Epithelial cell of esophagus (primary cell): Measurements from ENCODE around the gene FARP2.
A peak's percentile ranks its signal among the peaks of the same experiment; 100 is the strongest.

Experiments used
- DNase-seq: peaks from one replicate; pipeline ENCODE4 v3.0.0; 2010; ENCODE audit warnings: low read depth
- H3K4me3 ChIP-seq: 2 replicates; pipeline ENCODE4 v1.5.1; 2011; ENCODE audit warnings: mild to moderate bottlenecking, low read length, control low read depth
- TF ChIP-seq, protein P1 (sequence below): IDR thresholded peaks from 2 replicates; pipeline ENCODE4 v1.5.1; 2011; ENCODE audit warnings: low read depth, mild to moderate bottlenecking, low read length, control low read depth, inconsistent platforms; ENCODE audit not compliant: insufficient read depth; ENCODE audit errors: missing control alignments

Gene FARP2

DNA sequence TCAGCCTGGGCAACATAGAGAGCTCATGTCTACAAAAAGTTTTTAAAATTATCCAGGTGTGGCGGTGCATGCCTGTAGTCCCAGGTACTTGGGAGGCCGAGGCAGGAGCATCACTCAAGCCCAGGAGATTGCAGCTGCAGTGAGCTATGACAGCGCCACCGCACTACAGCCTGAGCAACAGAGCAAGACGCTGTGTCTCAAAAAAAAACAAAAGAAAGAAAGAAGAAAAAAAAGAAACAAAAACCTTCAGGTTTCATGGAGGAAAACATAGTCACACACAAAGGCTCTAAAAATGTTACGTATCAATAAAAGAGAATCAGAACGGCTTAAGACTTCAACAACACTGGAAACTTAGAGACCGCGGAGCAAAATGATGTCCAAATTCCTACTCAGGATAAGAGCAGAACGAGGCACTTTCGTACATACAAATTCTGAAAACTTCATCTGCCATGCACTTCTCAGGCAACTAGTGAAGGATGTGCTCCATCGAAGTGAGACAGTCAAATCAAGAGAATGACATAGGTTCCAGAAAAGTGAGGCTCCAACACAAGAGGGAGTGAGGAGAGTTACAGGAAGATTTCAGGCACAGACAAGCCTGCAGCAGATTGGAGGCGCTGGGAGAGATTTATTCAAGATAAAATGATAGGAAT lies 45.0 kb upstream of the FARP2 start:
- TF ChIP-seq, protein P1, sequence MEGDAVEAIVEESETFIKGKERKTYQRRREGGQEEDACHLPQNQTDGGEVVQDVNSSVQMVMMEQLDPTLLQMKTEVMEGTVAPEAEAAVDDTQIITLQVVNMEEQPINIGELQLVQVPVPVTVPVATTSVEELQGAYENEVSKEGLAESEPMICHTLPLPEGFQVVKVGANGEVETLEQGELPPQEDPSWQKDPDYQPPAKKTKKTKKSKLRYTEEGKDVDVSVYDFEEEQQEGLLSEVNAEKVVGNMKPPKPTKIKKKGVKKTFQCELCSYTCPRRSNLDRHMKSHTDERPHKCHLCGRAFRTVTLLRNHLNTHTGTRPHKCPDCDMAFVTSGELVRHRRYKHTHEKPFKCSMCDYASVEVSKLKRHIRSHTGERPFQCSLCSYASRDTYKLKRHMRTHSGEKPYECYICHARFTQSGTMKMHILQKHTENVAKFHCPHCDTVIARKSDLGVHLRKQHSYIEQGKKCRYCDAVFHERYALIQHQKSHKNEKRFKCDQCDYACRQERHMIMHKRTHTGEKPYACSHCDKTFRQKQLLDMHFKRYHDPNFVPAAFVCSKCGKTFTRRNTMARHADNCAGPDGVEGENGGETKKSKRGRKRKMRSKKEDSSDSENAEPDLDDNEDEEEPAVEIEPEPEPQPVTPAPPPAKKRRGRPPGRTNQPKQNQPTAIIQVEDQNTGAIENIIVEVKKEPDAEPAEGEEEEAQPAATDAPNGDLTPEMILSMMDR, result no peak
- H3K4me3 ChIP-seq, result no peak overlapping the region
- no peak for DNase-seq

DNA sequence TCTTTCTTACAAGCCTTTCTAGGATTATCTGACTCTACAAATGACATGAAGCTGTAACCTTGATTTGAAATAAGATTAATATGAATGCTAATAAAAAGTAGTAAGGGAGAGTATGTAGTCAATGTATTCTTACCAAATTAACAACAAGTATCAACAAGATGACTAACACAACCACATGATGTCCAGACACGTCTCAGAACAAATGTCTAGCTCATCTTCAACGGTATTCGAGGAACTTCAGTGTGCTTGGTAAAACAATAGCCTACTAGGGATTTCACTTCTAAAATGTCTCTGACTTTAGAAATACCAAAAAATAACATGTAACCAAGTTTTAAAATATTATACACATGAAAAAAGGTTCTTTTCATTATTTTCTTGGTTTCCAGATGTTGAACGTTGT lies 44.0 kb upstream of the FARP2 start:
- H3K4me3 ChIP-seq, result no peak overlapping the region
- TF ChIP-seq, protein P1, result no peak
- peak; percentile 91 for DNase-seq

DNA sequence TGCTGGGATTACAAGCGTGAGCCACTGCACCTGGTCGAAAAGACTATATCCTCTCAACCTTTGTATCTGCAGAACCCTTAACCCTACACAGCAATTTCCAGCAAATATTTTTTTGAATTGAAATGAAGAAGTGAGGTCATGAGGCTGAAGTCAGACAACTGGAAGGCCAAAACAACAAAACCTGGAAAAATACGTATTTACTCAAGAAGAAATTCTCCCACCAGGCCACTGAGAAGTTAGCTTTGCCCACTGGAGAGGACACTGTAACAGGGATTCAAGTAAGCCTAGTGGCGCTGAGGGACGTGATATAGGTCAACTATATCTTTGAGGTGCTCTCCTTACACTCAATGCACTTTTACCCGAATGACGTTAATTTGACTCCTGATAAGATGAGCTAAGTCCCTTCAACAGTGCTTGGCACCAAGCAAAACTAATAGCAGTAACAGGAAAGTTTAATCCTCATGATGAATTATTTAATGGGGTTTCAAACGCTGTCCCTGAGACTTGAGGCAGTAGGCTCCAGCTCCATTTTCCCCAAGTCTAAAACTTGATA lies 42.5 kb upstream of the FARP2 start:
- no peak for DNase-seq
- peak overlapping the region; percentile 95 for H3K4me3 ChIP-seq
- TF ChIP-seq, protein P1, result no peak

DNA sequence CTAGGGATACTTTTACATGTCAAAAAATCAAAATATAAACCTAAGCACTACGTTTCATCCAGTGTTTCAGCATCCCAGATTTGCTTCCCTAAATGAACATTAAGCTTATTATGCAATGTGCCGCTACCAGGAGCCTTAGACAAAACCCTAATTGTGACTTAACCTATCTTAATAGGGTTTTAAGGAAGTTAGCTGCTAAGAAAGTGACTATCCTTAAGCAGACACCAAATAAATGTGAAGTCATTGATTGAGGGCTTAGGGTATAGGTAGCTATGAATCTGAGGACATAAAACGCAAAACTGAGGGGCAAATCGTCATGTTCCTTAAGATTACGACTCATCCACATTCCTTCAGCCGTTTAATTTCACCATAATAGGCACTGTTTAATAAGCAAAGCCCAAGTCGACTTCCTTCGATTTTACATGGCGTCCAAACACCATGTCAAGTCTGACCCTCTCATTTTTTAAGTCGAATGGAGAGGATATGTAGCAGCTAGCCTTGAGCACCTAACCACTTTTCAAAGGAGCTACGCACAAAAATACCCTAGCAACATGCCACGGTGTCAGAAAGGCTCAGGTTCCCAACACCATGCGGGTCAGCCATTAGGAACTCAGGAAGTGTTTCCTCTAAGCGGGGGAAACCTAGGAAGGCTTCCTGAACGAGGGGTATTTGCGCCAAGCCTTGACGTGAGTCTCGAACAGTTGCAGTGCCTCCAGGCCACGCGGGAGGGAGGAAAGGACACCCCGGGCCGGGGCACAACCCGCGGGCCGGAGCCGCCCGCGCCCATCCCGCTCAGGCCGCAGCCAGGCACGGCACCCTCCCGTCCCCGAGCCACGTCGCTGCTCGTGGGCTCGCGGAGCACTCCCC lies 41.6 kb upstream of the FARP2 start:
- DNase-seq, result peak; percentile 38
- TF ChIP-seq, protein P1, result no peak
- H3K4me3 ChIP-seq, result peak overlapping the region; percentile 95

DNA sequence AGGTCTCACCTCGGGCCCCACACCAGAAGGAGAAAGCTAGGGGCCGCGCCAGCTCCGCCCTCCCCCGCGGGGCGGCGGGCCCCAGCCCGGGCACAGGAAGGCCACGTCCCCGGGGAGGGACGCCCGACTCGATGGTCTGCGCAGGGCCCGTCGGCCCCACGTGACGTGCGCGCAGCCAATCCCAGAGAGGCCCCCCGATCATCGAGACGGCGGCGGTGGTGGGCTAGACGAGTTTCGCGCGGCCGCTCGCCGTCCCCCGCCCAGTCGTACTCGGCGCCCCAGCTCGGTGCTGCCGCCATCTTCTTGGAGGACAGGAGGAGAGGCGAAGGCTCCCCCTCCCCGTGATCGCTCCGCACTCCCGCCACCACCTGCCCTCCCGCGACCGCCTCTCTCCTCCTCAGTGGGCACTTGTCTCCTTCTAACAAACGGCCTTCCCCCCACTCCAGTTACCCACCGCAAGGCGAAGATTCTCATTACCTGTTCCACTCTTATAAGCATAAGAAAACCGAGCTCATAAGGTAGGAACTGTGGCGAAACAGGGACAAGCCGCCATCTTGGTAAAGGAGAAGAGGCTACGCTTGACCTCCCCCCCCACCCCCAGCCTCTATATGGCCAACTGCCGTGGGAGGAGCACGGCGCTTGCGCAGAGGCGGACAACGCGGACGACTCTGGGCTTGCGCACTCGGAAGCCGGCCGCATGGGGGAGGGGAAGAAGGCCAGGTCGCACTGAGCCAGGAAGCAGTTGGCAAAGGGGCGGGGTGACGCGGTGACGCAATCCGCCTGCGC lies 40.8 kb upstream of the FARP2 start, which contains the start of gene HDLBP:
Gene HDLBP, minus strand, starts transcription at position 580 of the 786 bp plus-strand sequence. CDS start 48,803 bp downstream, outside the sequence.
- DNase-seq, result peak; percentile 99
- TF ChIP-seq, protein P1, result peak; percentile 27
- peak within 1 kb of the TSS; percentile 95 for H3K4me3 ChIP-seq

DNA sequence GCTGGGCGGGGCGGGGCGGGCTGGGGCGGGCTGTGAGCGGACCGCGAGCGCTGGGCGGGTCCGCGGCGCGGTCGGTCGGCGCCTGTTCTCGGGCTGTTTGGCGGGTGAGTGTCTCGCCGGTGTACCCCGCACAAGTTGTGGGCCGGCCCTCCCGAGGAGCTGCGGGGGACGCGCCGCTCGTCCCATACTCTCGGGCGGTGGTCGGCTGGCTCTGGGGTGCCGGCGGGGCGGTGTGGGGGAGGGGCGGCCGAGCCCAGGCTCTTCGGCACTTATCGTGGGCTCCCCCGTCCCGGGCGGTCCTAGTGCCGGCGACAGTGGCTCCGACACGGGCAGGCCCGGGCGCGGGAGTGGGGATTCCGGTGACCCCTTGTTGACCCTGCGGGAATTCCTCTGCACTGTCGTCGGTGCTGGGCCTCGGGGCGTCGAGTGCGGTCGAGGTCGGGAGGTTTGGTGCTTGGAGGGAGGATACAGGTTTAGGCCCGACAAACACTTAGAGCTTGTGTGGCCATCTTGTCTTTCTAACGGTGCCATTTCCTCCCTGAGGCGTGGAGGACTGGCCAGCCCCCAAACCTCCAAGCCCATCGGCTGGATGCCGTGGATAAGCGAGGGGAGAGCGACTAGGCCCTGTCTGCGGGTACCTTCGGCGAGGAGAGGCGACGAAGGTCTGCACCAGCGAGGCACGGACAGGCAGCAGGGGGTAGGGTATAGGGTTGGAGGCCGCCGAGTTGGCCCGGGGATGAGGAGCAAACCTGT lies 40.0 kb upstream of the FARP2 start, which contains the start of gene SEPTIN2:
Gene SEPTIN2, plus strand, starts transcription at position 47 of the 753 bp plus-strand sequence. CDS start 8,308 bp downstream, outside the sequence.
- TF ChIP-seq, protein P1, result no peak
- DNase-seq, result no peak
- peak within 1 kb of the TSS; percentile 95 for H3K4me3 ChIP-seq
